ENCODE data around the gene DCXR. TPM values are rescaled to one million over a fixed set of nuclear protein-coding genes. Genes with fewer than 3 reads are reported as not detected.

Gene DCXR
- total and polyA plus RNA-seq, 2 of the 13 experiments (the other 11 are each of a cell fraction or from before 2014, with no cell fraction given) = 287 to 311 TPM

GRCh38 chr17:82049106-82049505 lies 11.6 kb upstream of the DCXR start:
- Histone ChIP-seq H3K4me1 (ENCODE audit: insufficient read depth, low read length) (peaks cover 41% of the 10 kb centered on the region), H3K9ac (ENCODE audit: insufficient read depth, low read depth, low read length) (no peak overlapping the region), H3K79me2 (ENCODE audit: insufficient read depth, low read length) (peaks cover 37% of the 10 kb centered on the region), H3K36me3 (replicated peaks in 1 of 2; ENCODE audit: control insufficient read depth in 1 of 2, insufficient read depth in 2 of 2, low read length in 2 of 2) (peaks cover 8 to 31% of the 10 kb centered on the region in 2 experiments; a peak in 4 of 5 replicates), H3K4me3 (replicated peaks in 1 of 3; ENCODE audit: insufficient read depth in 1 of 3, low read depth in 2 of 3, low read length in 3 of 3) (no peak overlapping the region; a peak in 1 of 6 replicates), H3K27ac (ENCODE audit: extremely low read length, insufficient read depth, low read length) (no peak overlapping the region), H3K4me2 (ENCODE audit: low read depth, low read length) (no peak overlapping the region), H2AFZ (ENCODE audit: low read length) (no peak overlapping the region), H3K27me3 (ENCODE audit: control insufficient read depth in 1 of 2, insufficient read depth in 2 of 2, low read length in 2 of 2) (no peaks in the 10 kb centered on the region; a peak in 2 of 5 replicates), H4K20me1 (ENCODE audit: insufficient read depth, low read length) (no peaks in the 10 kb centered on the region; the same call in 1 of the 2 replicates), H3K9me3 (ENCODE audit: low read length) (no peaks in the 10 kb centered on the region)
- in situ Hi-C loops (cut with HindIII; ENCODE audit: extremely low pct_ligation_motif_present, low pct_unique_long_range_greater_than_20kb) = no loop called here
- ChIA-PET CTCF (ENCODE audit: low intra/inter-chr PET ratio, low total read pairs) (no interaction called here), POLR2A (no interaction called here)
- ATAC-seq (no peak), DNase-seq (ENCODE audit: low spot score) (no peak), FAIRE-seq (no peak)
- no TSS peak for BruUV-seq (replicated peaks)
- intact Hi-C loops (cut with micrococcal nuclease; ENCODE audit: unreplicated experiment) = no loop called here
- TF ChIP-seq NCOA5 (CRISPR knock-in tag; IDR thresholded peaks at IDR 0.05) = no peak
- no peak for TF ChIP-seq ZNF564 (CRISPR knock-in tag; IDR thresholded peaks at IDR 0.05)
- TF ChIP-seq ZFP37 (CRISPR knock-in tag; IDR thresholded peaks at IDR 0.05; ENCODE audit: borderline replicate concordance) = no peak
- no peak for TF ChIP-seq ELF1 (CRISPR knock-in tag; IDR thresholded peaks at IDR 0.05)
- 91% methylated on average over 5 of the region's 8 CpGs for WGBS (ENCODE audit: low lambda C conversion rate)

DNA sequence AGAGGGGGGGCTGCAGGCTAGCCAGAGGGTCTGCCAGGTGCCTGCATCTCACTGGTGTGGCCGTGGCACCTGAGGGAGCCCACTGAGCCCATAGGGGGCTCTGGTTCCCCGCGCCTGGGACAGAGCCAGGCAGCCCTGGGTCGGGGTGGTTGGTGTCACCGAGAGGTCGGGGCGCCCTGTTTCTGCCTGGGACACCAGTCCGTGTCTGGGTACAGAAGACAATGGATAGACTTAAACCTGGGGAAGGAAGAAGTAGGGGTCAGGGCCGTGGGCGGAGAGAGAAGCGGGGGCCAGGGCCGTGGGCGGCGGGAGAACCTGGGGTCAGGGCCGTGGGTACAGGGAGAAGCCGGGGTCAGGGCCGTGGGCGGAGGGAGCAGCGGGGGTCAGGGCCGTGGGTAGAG lies 11.1 kb upstream of the DCXR start:
- Histone ChIP-seq H3K4me1 (ENCODE audit: insufficient read depth, low read length) (peaks cover 40% of the 10 kb centered on the region), H3K9ac (ENCODE audit: insufficient read depth, low read depth, low read length) (no peak overlapping the region), H3K36me3 (replicated peaks in 1 of 2; ENCODE audit: control insufficient read depth in 1 of 2, insufficient read depth in 2 of 2, low read length in 2 of 2) (peaks cover 8 to 29% of the 10 kb centered on the region in 2 experiments; a peak in 4 of 5 replicates), H3K27me3 (ENCODE audit: control insufficient read depth in 1 of 2, insufficient read depth in 2 of 2, low read length in 2 of 2) (no peaks in the 10 kb centered on the region; a peak in 2 of 5 replicates), H3K79me2 (ENCODE audit: insufficient read depth, low read length) (peaks cover 35% of the 10 kb centered on the region), H3K4me3 (replicated peaks in 1 of 3; ENCODE audit: insufficient read depth in 1 of 3, low read depth in 2 of 3, low read length in 3 of 3) (no peak overlapping the region), H2AFZ (ENCODE audit: low read length) (no peak overlapping the region), H4K20me1 (ENCODE audit: insufficient read depth, low read length) (no peaks in the 10 kb centered on the region; the same call in 1 of the 2 replicates), H3K4me2 (ENCODE audit: low read depth, low read length) (no peak overlapping the region), H3K27ac (ENCODE audit: extremely low read length, insufficient read depth, low read length) (no peak overlapping the region), H3K9me3 (ENCODE audit: low read length) (no peaks in the 10 kb centered on the region)
- DNase-seq (ENCODE audit: low spot score) (no peak), FAIRE-seq (no peak), ATAC-seq (no peak)
- intact Hi-C loops (cut with micrococcal nuclease; ENCODE audit: unreplicated experiment) = no loop called here
- TF ChIP-seq RBFOX2 (IDR thresholded peaks at IDR 0.05; ENCODE audit: low read depth, low read length) (peak; percentile 65; the same call in 1 of the 2 replicates), NR2C2 (CRISPR knock-in tag; IDR thresholded peaks at IDR 0.05; ENCODE audit: borderline replicate concordance) (0 out of 2 replicates have a peak, but pooled peaks have one; percentile 27), SMARCC2 (IDR thresholded peaks at IDR 0.05) (no peak), AGO2 (optimal IDR thresholded peaks at IDR 0.05; ENCODE audit: low read depth, low read length) (peak; percentile 10), ZBTB2 (CRISPR knock-in tag; IDR thresholded peaks at IDR 0.05; ENCODE audit: low read depth) (no peak)
- in situ Hi-C loops (cut with HindIII; ENCODE audit: extremely low pct_ligation_motif_present, low pct_unique_long_range_greater_than_20kb) = no loop called here
- BruUV-seq (replicated peaks) = no TSS peak
- ChIA-PET CTCF (ENCODE audit: low intra/inter-chr PET ratio, low total read pairs) (no interaction called here), POLR2A (no interaction called here)
- 90% methylated on average over 20 of the region's 20 CpGs for whole genome bisulfite sequencing (ENCODE audit: low lambda C conversion rate)
